NOMO-1 (cell line): ENCODE data around the gene CP.
"Not testable (repeated sequence)": the region's sequence is repeated elsewhere in the genome, so short reads cannot be mapped to it uniquely, and the experiment has no call there.

Experiments used
- DNase-seq, 2 experiments: peaks; one replicate each; lab custom pipeline; 2025; ENCODE audit not compliant: unreplicated experiment in 2 of 2; lab: John Stamatoyannopoulos, UW

CP gene

GRCh38 chr3:149231871-149232270 is 10.2 kb upstream of the CP start:
- no peak for DNase-seq

GRCh38 chr3:149227591-149228268 is 6.1 kb upstream of the CP start:
- DNase-seq, result no peak

- DNase-seq, result no peak
These were observed 5.1 kb upstream of the CP start for GRCh38 chr3:149226776-149227175.

DNA sequence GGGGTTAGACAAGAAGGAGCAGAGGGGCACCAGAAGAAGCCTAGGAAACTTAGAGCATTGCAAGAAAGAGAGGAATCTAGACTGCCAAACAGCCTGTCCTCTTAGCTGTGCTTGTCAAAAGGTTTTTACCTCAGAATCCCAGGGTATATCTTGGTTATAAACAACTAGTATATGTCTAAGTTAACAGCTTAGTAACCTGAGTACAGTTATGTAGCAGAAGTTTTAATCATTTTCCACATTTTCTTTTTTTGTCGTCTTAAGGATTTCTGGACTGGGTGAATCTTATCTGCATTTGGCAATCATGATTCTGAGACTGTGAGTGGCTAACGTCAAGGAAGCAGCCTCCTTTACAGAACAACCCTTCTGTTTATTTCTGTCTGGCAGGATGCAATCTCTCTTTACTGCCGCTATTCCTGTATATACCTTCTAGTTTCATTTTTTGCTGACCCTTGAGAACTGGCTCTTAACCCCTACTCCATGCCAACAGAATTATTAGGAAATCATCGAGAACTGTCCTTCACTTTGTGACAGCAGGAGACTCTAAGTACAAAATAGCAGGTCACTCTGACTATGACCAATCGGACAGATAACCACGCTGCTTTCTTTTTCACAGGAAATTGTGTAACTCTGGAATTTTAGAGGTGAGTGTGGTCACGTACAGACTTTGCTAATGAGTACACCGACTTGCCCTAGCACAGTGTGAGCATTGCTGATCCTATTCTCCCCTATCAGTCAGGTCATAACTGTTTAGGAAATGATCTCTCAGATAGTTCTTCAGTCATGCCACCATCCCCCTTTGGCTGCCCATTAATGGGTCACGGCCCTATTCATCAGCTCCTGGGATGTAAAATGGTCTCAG is 3.3 kb upstream of the CP start:
- DNase-seq, result peak; percentile 16 to 83

GRCh38 chr3:149223461-149223820 is 1.8 kb upstream of the CP start:
- no peak for DNase-seq

GRCh38 chr3:149219380-149220121 is 2.1 kb downstream of the CP start:
- DNase-seq, result not testable (repeated sequence)

- DNase-seq, result no peak
These were observed 4.3 kb downstream of the CP start for GRCh38 chr3:149217347-149217746.

- DNase-seq, result no peak
These were observed 5.3 kb downstream of the CP start for GRCh38 chr3:149216193-149216869.

DNA sequence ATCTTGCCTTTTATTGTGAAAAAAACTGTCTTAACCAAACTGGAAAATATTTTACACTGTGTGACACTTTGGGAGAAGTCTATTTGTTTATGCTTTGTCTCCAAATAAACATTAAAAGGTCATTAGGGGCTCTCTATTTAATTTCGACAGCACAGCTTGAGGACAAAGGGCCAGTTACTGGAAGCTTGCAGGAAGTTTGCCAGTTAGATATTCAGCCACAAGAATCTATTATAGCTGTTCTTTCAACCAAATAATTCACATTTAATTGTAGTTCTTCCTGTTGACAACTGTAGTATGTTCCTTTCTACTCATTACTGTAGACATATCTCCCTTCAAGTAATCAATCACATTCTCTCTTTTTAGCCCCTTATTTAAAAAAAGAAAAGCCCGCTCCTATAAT is 6.1 kb downstream of the CP start:
- DNase-seq, result no peak

DNA sequence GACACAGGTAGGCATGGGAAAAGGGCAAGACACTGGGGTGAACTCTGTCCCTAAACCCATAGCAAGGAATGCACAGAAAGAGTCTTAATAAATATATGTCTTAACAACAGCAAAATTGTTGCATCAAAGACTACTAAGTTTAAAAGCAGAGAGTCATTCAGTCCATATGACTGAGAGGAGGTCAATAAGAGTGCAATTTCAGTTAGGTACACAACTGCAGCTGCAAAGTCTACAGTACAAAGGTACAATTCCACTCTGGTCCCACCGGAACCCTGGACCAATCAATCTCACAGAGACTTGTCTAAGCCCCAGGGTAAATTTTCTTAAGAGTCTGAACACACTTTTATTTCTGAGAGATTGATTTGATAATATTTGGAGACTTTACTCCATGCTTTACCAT is 6.9 kb downstream of the CP start:
- DNase-seq, result no peak

DNA sequence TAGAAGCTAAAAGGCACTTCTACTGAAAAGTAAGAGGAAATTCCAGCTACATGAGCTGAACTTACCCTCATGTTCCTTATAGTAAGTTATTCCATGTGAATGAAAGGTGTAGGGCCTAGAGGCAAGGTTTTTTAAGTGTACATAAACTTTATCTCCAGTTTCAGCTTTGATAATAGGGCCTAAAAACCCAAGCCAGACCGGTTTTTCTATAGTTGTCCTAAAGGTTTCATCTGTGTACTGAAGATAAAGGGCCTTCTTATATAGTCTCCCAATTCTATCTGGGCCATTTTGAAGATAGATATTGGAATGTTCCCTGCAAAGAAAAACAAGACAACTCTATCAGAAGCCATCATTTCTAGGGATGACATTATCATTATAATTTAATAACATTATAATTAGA is 9.2 kb downstream of the CP start:
- DNase-seq, result no peak

DNA sequence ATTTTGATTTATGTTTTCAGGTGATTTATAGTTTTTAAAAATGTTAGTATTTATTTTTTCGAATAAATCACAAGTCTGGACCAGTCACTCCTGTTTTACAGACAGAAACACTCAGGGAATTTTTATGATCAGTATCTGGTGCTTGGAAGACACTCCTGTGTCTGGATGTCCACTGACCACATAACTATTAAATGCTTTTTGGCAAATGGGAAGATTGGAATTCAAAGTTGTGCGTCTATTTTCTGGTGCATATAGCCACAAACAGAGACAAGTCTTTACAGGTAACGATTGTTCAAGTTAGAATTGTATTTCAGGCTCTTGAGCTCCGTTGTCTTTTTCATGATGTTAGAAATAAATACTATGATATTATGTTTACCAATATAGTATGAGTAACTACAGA is 12.2 kb downstream of the CP start:
- no peak for DNase-seq

DNA sequence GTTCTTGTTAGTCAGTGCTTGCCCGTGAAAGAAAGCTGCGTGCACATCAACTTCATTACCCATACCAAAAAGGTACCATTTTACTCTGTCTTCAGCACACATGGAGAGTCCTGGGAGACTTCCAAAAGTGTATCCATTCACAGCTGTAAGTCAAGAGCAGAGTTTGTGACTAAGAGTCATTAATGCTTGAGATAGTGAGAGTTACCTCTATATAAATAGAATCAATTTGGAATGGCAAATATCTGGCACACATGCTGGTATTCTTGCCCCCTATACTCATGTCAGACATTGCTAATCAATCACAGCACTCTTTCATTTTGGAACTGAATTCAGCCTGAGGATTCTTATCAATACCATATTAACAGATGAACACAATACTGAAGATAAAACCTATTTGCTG is 14.2 kb downstream of the CP start:
- no peak for DNase-seq

DNA sequence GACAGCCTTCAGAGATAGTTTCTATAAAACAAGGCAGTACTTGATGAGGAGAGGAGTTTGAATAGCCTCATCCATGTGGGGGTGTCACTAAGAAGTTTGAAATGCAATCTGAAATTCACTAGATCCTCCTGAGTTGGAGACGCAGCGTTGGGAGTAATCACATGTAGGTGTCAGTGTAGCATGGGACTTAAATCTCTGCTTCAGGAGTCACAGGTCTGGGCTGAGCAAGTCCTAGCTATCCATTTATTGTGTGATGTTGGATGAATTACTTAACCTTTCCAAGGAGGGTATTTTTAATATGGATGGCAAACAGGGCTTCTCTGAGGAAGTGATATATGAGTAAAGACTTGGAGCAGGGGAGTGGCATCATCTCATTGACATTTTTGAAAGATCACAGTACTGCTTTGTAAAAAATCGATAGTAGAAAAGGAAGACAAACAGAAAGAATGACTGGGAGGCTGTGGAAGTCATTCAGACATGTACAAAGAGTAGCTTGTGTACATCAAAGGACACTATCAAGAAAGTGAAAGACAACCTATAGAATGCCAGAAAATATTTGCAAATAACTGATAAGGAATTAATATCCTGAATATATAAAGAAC is 17.1 kb downstream of the CP start:
- DNase-seq, result no peak

DNA sequence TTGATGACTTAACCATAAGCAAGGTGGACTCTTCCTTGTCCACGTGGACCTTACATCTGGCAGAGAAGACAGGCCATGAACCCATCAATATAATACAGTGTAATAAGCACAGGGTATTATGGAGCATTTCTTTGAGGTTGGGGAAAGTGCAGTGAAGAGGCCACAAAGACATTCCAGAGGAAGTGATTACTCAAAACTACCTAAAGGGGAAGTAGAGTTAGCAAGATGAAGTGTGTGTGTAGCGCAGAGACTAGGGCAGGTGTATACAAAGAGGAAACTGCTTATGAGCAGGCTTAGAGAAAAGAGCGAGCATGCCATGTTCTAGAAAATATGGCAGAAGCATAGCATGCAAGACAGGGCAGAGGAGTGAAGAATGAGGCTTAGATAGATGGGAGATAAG is 17.9 kb downstream of the CP start:
- DNase-seq, result peak; percentile 93 to 99

- peak in 1 of 2 experiments; percentile 14 for DNase-seq
These were observed 22.2 kb downstream of the CP start for GRCh38 chr3:149199474-149199873.

- DNase-seq, result no peak
These were observed 23.0 kb downstream of the CP start for GRCh38 chr3:149198611-149199010.

GRCh38 chr3:149197669-149198068 is 24.0 kb downstream of the CP start:
- no peak for DNase-seq

DNA sequence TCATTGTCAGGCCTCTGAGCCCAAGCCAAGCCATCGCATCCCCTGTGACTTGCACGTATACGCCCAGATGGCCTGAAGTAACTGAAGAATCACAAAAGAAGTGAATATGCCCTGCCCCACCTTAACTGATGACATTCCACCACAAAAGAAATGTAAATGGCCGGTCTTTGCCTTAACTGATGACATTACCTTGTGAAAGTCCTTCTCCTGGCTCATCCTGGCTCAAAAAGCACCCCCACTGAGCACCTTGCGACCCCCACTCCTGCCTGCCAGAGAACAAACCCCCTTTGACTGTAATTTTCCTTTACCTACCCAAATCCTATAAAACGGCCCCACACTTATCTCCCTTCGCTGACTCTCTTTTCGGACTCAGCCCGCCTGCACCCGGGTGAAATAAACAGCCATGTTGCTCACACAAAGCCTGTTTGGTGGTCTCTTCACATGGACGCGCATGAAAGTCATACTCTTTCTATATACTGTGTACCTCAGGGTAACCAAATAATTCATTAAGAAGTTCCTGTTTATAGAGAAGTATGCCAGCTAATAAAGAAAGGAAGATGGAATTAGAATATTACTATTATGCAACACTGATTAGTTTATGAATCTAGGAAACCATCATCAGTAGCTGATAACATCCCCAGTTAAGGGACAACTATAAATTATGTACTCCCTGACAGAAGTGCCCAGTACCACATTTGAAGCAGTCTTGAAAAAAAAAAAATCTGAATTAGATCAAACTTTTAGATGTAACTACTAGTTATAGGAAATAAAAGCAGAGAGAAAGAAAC is 24.6 kb downstream of the CP start:
- not testable (repeated sequence) for DNase-seq

GRCh38 chr3:149195221-149195620 is 26.4 kb downstream of the CP start:
- no peak for DNase-seq
